NT2/D1 (cell line): ENCODE measurements around the gene B4GALT5.

ENCODE experiments used
- YY1 ChIP-seq: IDR thresholded peaks from 2 replicates; pipeline ENCODE4 v1.6.1; 2011; ENCODE audit not compliant: insufficient read length, insufficient read depth
- ZNF274 ChIP-seq: IDR thresholded peaks from 2 replicates; pipeline ENCODE4 v1.6.1; 2011; ENCODE audit warnings: mild to moderate bottlenecking, low read depth, low read length

- TF ChIP-seq ZNF274 (no peak), YY1 (no peak)
These were observed 45.3 kb downstream of the B4GALT5 start for GRCh38 chr20:49668181-49668877.
